ENCODE results near the gene TSR1.

- TF ChIP-seq, protein P1, sequence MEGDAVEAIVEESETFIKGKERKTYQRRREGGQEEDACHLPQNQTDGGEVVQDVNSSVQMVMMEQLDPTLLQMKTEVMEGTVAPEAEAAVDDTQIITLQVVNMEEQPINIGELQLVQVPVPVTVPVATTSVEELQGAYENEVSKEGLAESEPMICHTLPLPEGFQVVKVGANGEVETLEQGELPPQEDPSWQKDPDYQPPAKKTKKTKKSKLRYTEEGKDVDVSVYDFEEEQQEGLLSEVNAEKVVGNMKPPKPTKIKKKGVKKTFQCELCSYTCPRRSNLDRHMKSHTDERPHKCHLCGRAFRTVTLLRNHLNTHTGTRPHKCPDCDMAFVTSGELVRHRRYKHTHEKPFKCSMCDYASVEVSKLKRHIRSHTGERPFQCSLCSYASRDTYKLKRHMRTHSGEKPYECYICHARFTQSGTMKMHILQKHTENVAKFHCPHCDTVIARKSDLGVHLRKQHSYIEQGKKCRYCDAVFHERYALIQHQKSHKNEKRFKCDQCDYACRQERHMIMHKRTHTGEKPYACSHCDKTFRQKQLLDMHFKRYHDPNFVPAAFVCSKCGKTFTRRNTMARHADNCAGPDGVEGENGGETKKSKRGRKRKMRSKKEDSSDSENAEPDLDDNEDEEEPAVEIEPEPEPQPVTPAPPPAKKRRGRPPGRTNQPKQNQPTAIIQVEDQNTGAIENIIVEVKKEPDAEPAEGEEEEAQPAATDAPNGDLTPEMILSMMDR (IDR thresholded peaks at IDR 0.05): no peak
- TF ChIP-seq REST (IDR thresholded peaks at IDR 0.05; ENCODE audit: insufficient read depth in 1 of 2, low read depth in 2 of 2, low read length in 1 of 2): no peak
- TF ChIP-seq POLR2AphosphoS5 (IDR thresholded peaks at IDR 0.05; ENCODE audit: low read depth, low read length): no peak
- TF ChIP-seq SIN3A (IDR thresholded peaks at IDR 0.05; ENCODE audit: borderline replicate concordance, insufficient read depth, low read depth, low read length): no peak
Measured at GRCh38 chr17:2377659-2378058, 41.4 kb upstream of the TSR1 start.
